ENCODE data around the gene LTBP1. TPM values are rescaled to one million over a fixed set of nuclear protein-coding genes. Genes with fewer than 3 reads are reported as not detected.

The LTBP1 gene
- total and polyA plus RNA-seq, 10 of the 15 experiments (the other 5 are each of a cell fraction or from before 2014, with no cell fraction given) = 0.01 to 0.28 (median 0.12) TPM; not detected in 2

GRCh38 chr2:32960238-32960637 is 13.5 kb downstream of the LTBP1 start:
- intact Hi-C loops (cut with micrococcal nuclease; ENCODE audit: unreplicated experiment) (no loop called here), in situ Hi-C loops (cut with MboI) (no loop called here)
- no peak for TF ChIP-seq RAD21 (IDR thresholded peaks at IDR 0.05; ENCODE audit: insufficient read depth, low read depth, low read length)
- peak; percentile 69 for TF ChIP-seq ZNF24 (IDR thresholded peaks at IDR 0.05)
- WGBS (ENCODE audit: insufficient coverage, insufficient replicate concordance, low lambda C conversion rate, missing lambda C conversion rate) = 100% methylated on average over 1 of the region's 1 CpG
- H3K4me1 ChIP-seq (ENCODE audit: control insufficient read depth, insufficient read depth, low read length) = no peaks in the 10 kb centered on the region
- ATAC-seq (no peak), DNase-seq (ENCODE audit: low read depth, low spot score) (no peak), FAIRE-seq (no peak)
- H3K9ac ChIP-seq (ENCODE audit: control insufficient read depth, insufficient read depth, low read length) = no peak overlapping the region
- BruUV-seq (replicated peaks) = no TSS peak
- H3K36me3 ChIP-seq (ENCODE audit: control insufficient read depth in 2 of 2, insufficient read depth in 2 of 2, low read length in 1 of 2) = no peaks in the 10 kb centered on the region
- no peaks in the 10 kb centered on the region; a peak in 1 of 4 replicates for H3K27me3 ChIP-seq (replicated peaks in 1 of 2; ENCODE audit: control insufficient read depth in 2 of 2, insufficient read depth in 2 of 2, low read length in 1 of 2)
- POLR2A ChIA-PET = no interaction called here
- SMC1A ChIA-PET (ENCODE audit: uncharacterized antibody, unreplicated experiment) = no interaction called here
- no peaks in the 10 kb centered on the region for H4K20me1 ChIP-seq (ENCODE audit: control insufficient read depth, insufficient read depth)
- RAD21 ChIA-PET (ENCODE audit: unreplicated experiment) = no interaction called here
- H3K9me3 ChIP-seq (replicated peaks; ENCODE audit: control insufficient read depth, insufficient read depth, low read length) = no peaks in the 10 kb centered on the region
- CTCF ChIA-PET = no interaction called here
- no peak overlapping the region for H3K27ac ChIP-seq (ENCODE audit: control insufficient read depth, insufficient read depth)
- no peak overlapping the region for H3K4me3 ChIP-seq
- H2AFZ ChIP-seq (ENCODE audit: control insufficient read depth, low read depth, low read length) = no peak overlapping the region
- H3K4me2 ChIP-seq (ENCODE audit: control insufficient read depth, insufficient read depth) = no peak overlapping the region
- no peaks in the 10 kb centered on the region for H3K79me2 ChIP-seq (ENCODE audit: control insufficient read depth, insufficient read depth, low read length)

- SMC1A ChIA-PET (ENCODE audit: uncharacterized antibody, unreplicated experiment) = no interaction called here
- DNase-seq (ENCODE audit: low read depth, low spot score) = no peak
- WGBS (ENCODE audit: insufficient coverage, insufficient replicate concordance, low lambda C conversion rate, missing lambda C conversion rate) = 48% methylated on average over 9 of the region's 9 CpGs
These were observed 14.1 kb downstream of the LTBP1 start for GRCh38 chr2:32960647-32961403.

More at GRCh38 chr2:32960647-32961403, 14.1 kb downstream of the LTBP1 start:
- Histone ChIP-seq H3K4me1 (ENCODE audit: control insufficient read depth, insufficient read depth, low read length) (no peaks in the 10 kb centered on the region), H3K27ac (ENCODE audit: control insufficient read depth, insufficient read depth) (no peak overlapping the region), H3K9ac (ENCODE audit: control insufficient read depth, insufficient read depth, low read length) (no peak overlapping the region), H3K4me3 (no peak overlapping the region), H3K9me3 (replicated peaks; ENCODE audit: control insufficient read depth, insufficient read depth, low read length) (no peaks in the 10 kb centered on the region), H3K4me2 (ENCODE audit: control insufficient read depth, insufficient read depth) (no peak overlapping the region), H3K79me2 (ENCODE audit: control insufficient read depth, insufficient read depth, low read length) (no peaks in the 10 kb centered on the region), H2AFZ (ENCODE audit: control insufficient read depth, low read depth, low read length) (no peak overlapping the region), H3K36me3 (ENCODE audit: control insufficient read depth in 2 of 2, insufficient read depth in 2 of 2, low read length in 1 of 2) (no peaks in the 10 kb centered on the region), H3K27me3 (replicated peaks in 1 of 2; ENCODE audit: control insufficient read depth in 2 of 2, insufficient read depth in 2 of 2, low read length in 1 of 2) (no peaks in the 10 kb centered on the region; a peak in 1 of 4 replicates), H4K20me1 (ENCODE audit: control insufficient read depth, insufficient read depth) (no peaks in the 10 kb centered on the region)
- in situ Hi-C loops (cut with MboI) = no loop called here
- no peak for FAIRE-seq
- ChIA-PET POLR2A (no interaction called here), RAD21 (ENCODE audit: unreplicated experiment) (no interaction called here), CTCF (no interaction called here)
- intact Hi-C loops (cut with micrococcal nuclease; ENCODE audit: unreplicated experiment) = no loop called here
- no peak for TF ChIP-seq KDM1A (IDR thresholded peaks at IDR 0.05; ENCODE audit: borderline replicate concordance)
- no peak for ATAC-seq
- BruUV-seq (replicated peaks) = no TSS peak

Data from GM12878 (cell line).